Endometrial microvascular endothelial cells (primary cell): ENCODE measurements around the gene UVRAG. TPM values are rescaled to one million over a fixed set of nuclear protein-coding genes. Genes with fewer than 3 reads are reported as not detected.
"Not testable (repeated sequence)": the region's sequence is repeated elsewhere in the genome, so short reads cannot be mapped to it uniquely, and the experiment has no call there.

Experiments used
- in situ Hi-C: cut with HindIII; loops from 2 replicates; pipeline ENCODE4 v1.10.0; 2017; ENCODE audit warnings: low sequenced_read_pairs, low pct_unique_long_range_greater_than_20kb; ENCODE audit errors: inconsistent ontology term
- total RNA-seq: library from RNA; depleted of rRNA; stranded (reverse); fragments of >200 nt; gene quantifications from one replicate; pipeline ENCODE4 v1.2.3, GENCODE V29; 2015; ENCODE audit errors: inconsistent ontology term

UVRAG gene
- total RNA-seq, 1 donor from 2014 or later: 34.4 TPM

- in situ Hi-C loops: no loop called here
Observed at GRCh38 chr11:75969626-75970308, 154.8 kb downstream of the UVRAG start.

- in situ Hi-C loops: not testable (repeated sequence)
Observed at GRCh38 chr11:75973710-75974109, 158.7 kb downstream of the UVRAG start.

- in situ Hi-C loops: not testable (repeated sequence)
Observed at GRCh38 chr11:75979075-75979474, 164.1 kb downstream of the UVRAG start.

GRCh38 chr11:75979479-75980027, 164.5 kb downstream of the UVRAG start:
- in situ Hi-C loops: not testable (repeated sequence)

GRCh38 chr11:75980031-75980430, 165.0 kb downstream of the UVRAG start:
- in situ Hi-C loops: no loop called here

- in situ Hi-C loops: no loop called here
Observed at GRCh38 chr11:75981546-75981945, 166.5 kb downstream of the UVRAG start.

- in situ Hi-C loops: no loop called here
Observed at GRCh38 chr11:75982309-75982708, 167.3 kb downstream of the UVRAG start.

- in situ Hi-C loops: no loop called here
Observed at GRCh38 chr11:75986966-75987365, 172.0 kb downstream of the UVRAG start.

GRCh38 chr11:75993126-75993525, 178.1 kb downstream of the UVRAG start:
- in situ Hi-C loops: no loop called here

GRCh38 chr11:75994616-75995015, 179.6 kb downstream of the UVRAG start:
- in situ Hi-C loops: no loop called here

- in situ Hi-C loops: no loop called here
Observed at GRCh38 chr11:75996523-75997442, 181.8 kb downstream of the UVRAG start.

GRCh38 chr11:76004400-76004799, 189.4 kb downstream of the UVRAG start:
- in situ Hi-C loops: no loop called here

GRCh38 chr11:76005756-76006155, 190.7 kb downstream of the UVRAG start:
- in situ Hi-C loops: no loop called here

- in situ Hi-C loops: no loop called here
Observed at GRCh38 chr11:76007166-76007565, 192.2 kb downstream of the UVRAG start.

- in situ Hi-C loops: no loop called here
Observed at GRCh38 chr11:76008474-76008873, 193.5 kb downstream of the UVRAG start.

GRCh38 chr11:76010051-76010450, 195.0 kb downstream of the UVRAG start:
- in situ Hi-C loops: no loop called here

- in situ Hi-C loops: no loop called here
Observed at GRCh38 chr11:76013526-76013925, 198.5 kb downstream of the UVRAG start.

- in situ Hi-C loops: no loop called here
Observed at GRCh38 chr11:76023236-76024068, 208.4 kb downstream of the UVRAG start.

- in situ Hi-C loops: no loop called here
Observed at GRCh38 chr11:76025068-76025467, 210.1 kb downstream of the UVRAG start.
